KOPT-K1 (cell line): ENCODE data around the gene PRCD.
"Not testable (repeated sequence)": the region's sequence is repeated elsewhere in the genome, so short reads cannot be mapped to it uniquely, and the experiment has no call there.

Source experiments
- H3K27ac ChIP-seq: fragments of 200-600 bp; sonication (generic); 2 replicates; pipeline ENCODE4 v1.5.1; 2016; ENCODE audit warnings: antibody characterized with exemption, mild to moderate bottlenecking, low read depth, low read length; ENCODE audit not compliant: poor library complexity, severe bottlenecking
- H3K36me3 ChIP-seq: fragments of 200-600 bp; sonication (generic); 2 replicates; pipeline ENCODE4 v1.5.1; 2017; ENCODE audit warnings: antibody characterized with exemption, mild to moderate bottlenecking, low read length, moderate library complexity; ENCODE audit not compliant: insufficient read depth
- H3K9me3 ChIP-seq: fragments of 200-600 bp; sonication (generic); 2 replicates; pipeline ENCODE4 v1.5.1; 2017; ENCODE audit warnings: antibody characterized with exemption, low read length, mild to moderate bottlenecking; ENCODE audit not compliant: insufficient read depth, poor library complexity, severe bottlenecking

The PRCD gene

GRCh38 chr17:76500747-76501017 lies 39.2 kb upstream of the PRCD start:
- Histone ChIP-seq H3K9me3 (no peaks in the 10 kb centered on the region), H3K27ac (no peak overlapping the region), H3K36me3 (no peaks in the 10 kb centered on the region)

GRCh38 chr17:76501018-76501826 lies 38.6 kb upstream of the PRCD start, which contains the start of gene RHBDF2:
Gene RHBDF2, minus strand, starts transcription at chr17:76501423. Its CDS starts 19,899 bp downstream, at chr17:76481524.
- Histone ChIP-seq H3K36me3 (no peaks in the 10 kb centered on the region), H3K9me3 (no peaks in the 10 kb centered on the region), H3K27ac (peak within 1 kb of the TSS; percentile 21)

GRCh38 chr17:76501827-76502307 lies 38.0 kb upstream of the PRCD start:
- Histone ChIP-seq H3K9me3 (no peaks in the 10 kb centered on the region), H3K36me3 (no peaks in the 10 kb centered on the region), H3K27ac (peak overlapping the region; percentile 21)

GRCh38 chr17:76502341-76503211 lies 37.3 kb upstream of the PRCD start:
- no peak overlapping the region for H3K27ac ChIP-seq
- no peaks in the 10 kb centered on the region for H3K36me3 ChIP-seq
- no peaks in the 10 kb centered on the region for H3K9me3 ChIP-seq

- H3K36me3 ChIP-seq: no peaks in the 10 kb centered on the region
- no peaks in the 10 kb centered on the region for H3K9me3 ChIP-seq
- no peak overlapping the region for H3K27ac ChIP-seq
These were observed 35.7 kb upstream of the PRCD start for GRCh38 chr17:76504117-76504516.

- no peak overlapping the region for H3K27ac ChIP-seq
- no peaks in the 10 kb centered on the region for H3K36me3 ChIP-seq
- no peaks in the 10 kb centered on the region for H3K9me3 ChIP-seq
These were observed 33.2 kb upstream of the PRCD start for GRCh38 chr17:76506408-76507345.

- not testable (repeated sequence) for H3K9me3 ChIP-seq, H3K36me3 ChIP-seq, H3K27ac ChIP-seq
These were observed 31.3 kb upstream of the PRCD start for GRCh38 chr17:76508472-76509063.

- Histone ChIP-seq H3K27ac (no peak overlapping the region), H3K36me3 (no peaks in the 10 kb centered on the region), H3K9me3 (no peaks in the 10 kb centered on the region)
These were observed 29.0 kb upstream of the PRCD start for GRCh38 chr17:76510831-76511244.

- Histone ChIP-seq H3K36me3 (no peaks in the 10 kb centered on the region), H3K9me3 (no peaks in the 10 kb centered on the region), H3K27ac (no peak overlapping the region)
These were observed 28.0 kb upstream of the PRCD start for GRCh38 chr17:76511668-76512365.

GRCh38 chr17:76512366-76513305 lies 27.2 kb upstream of the PRCD start:
- no peaks in the 10 kb centered on the region for H3K36me3 ChIP-seq
- H3K27ac ChIP-seq: no peak overlapping the region
- H3K9me3 ChIP-seq: no peaks in the 10 kb centered on the region

GRCh38 chr17:76513306-76513692 lies 26.5 kb upstream of the PRCD start:
- H3K9me3 ChIP-seq: no peaks in the 10 kb centered on the region
- H3K36me3 ChIP-seq: no peaks in the 10 kb centered on the region
- H3K27ac ChIP-seq: no peak overlapping the region

- H3K9me3 ChIP-seq, H3K27ac ChIP-seq, H3K36me3 ChIP-seq: not testable (repeated sequence)
These were observed 25.5 kb upstream of the PRCD start for GRCh38 chr17:76514355-76514754.

GRCh38 chr17:76515274-76515949 lies 24.4 kb upstream of the PRCD start:
- Histone ChIP-seq H3K9me3 (no peaks in the 10 kb centered on the region), H3K36me3 (no peaks in the 10 kb centered on the region), H3K27ac (no peak overlapping the region)
